GM12891 (cell line): ENCODE results near the gene JAM3.

Experiments used
- POLR2A ChIP-seq: IDR thresholded peaks from 2 replicates; pipeline ENCODE4 v1.6.1; 2011; ENCODE audit warnings: low read depth, low read length, control low read depth
- POLR2AphosphoS5 ChIP-seq: IDR thresholded peaks from 2 replicates; pipeline ENCODE4 v1.6.1; 2011; ENCODE audit warnings: low read depth, low read length, control low read depth
- SPI1 ChIP-seq: IDR thresholded peaks from 2 replicates; pipeline ENCODE4 v1.6.1; 2011; ENCODE audit warnings: low read depth, low read length, control low read depth
- TAF1 ChIP-seq: IDR thresholded peaks from 2 replicates; pipeline ENCODE4 v1.6.1; 2011; ENCODE audit warnings: low read depth, low read length, control low read depth

- TF ChIP-seq POLR2AphosphoS5 (no peak), SPI1 (no peak), POLR2A (no peak), TAF1 (no peak)
Observed at GRCh38 chr11:134068829-134069425, at the start of gene JAM3.
